Motor neuron (in vitro differentiated cells): ENCODE measurements around the gene PPP1R13B. TPM values are rescaled to one million over a fixed set of nuclear protein-coding genes. Genes with fewer than 3 reads are reported as not detected.
"Not testable (repeated sequence)": the region's sequence is repeated elsewhere in the genome, so short reads cannot be mapped to it uniquely, and the experiment has no call there.

Source experiments
- ATAC-seq, 8 experiments: fragments of 200-7000 bp; cut with Tn5 transposase; replicated peaks in 6 of 8; 2 replicates each; pipeline ENCODE4 v1.8.0; 2021; ENCODE audit warnings: mild to moderate bottlenecking in 8 of 8, moderate library complexity in 8 of 8
- H3K27ac ChIP-seq, 2 donors: fragments of 250-450 bp; sonication (Bioruptor Pico); 2 replicates each; pipeline ENCODE4 v1.9.0; 2021; ENCODE audit warnings: antibody characterized with exemption in 2 of 2, mild to moderate bottlenecking in 2 of 2, moderate library complexity in 1 of 2
- H3K4me1 ChIP-seq, 2 donors: fragments of 250-450 bp; sonication (Bioruptor Pico); replicated peaks in 1 of 2; 2 replicates each; pipeline ENCODE4 v1.6.1; 2021; ENCODE audit warnings: antibody characterized with exemption in 2 of 2, mild to moderate bottlenecking in 2 of 2, moderate library complexity in 1 of 2
- H3K4me3 ChIP-seq, 5 donors: fragments of 250-450 bp; sonication (Bioruptor Pico); 2 replicates each; pipeline ENCODE4 v1.9.0; 2021; ENCODE audit warnings: antibody characterized with exemption in 5 of 5, mild to moderate bottlenecking in 5 of 5, moderate library complexity in 4 of 5
- WGBS, 10 experiments: fragments of 450-650 bp; shearing (Covaris generic); methylation state at CpG; one replicate each; pipeline ENCODE4 v1.0.0; 2022; 5-methylcytosine and 5-hydroxymethylcytosine counted together
- in situ Hi-C, 9 experiments: fragments of 400-800 bp; cut with MboI; loops; one replicate each; pipeline ENCODE4 v1.15.0; 2021; ENCODE audit warnings: low sequenced_read_pairs in 9 of 9, low pct_unique_long_range_greater_than_20kb in 2 of 9; ENCODE audit not compliant: unreplicated experiment in 9 of 9
- total RNA-seq, 8 experiments: library from RNA; unstranded; fragments of 300-600 nt; gene quantifications; 2 replicates each; pipeline versions ENCODE4 v1.2.3 to v1.2.4, GENCODE V29; 2022

PPP1R13B gene
- total RNA-seq, 8 experiments from 2014 or later = 3.0 to 10.6 (median 8.6) TPM

GRCh38 chr14:103848175-103849077, 1.1 kb upstream of the PPP1R13B start:
- H3K27ac ChIP-seq = peak overlapping the region; percentile 64 to 73
- WGBS, 10 experiments = 7 to 93% (median 50%) methylated on average over 3 to 15 of the region's 57 CpGs; no CpG with 5 or more reads in 5 of the 10 experiments

GRCh38 chr14:103846543-103847450, 578 bp downstream of the PPP1R13B start:
- H3K4me1 ChIP-seq = peaks cover 11 to 17% of the 10 kb centered on the region in 2 donors
- peak overlapping the region; percentile 57 to 92 (median 66) for H3K4me3 ChIP-seq
- in situ Hi-C loops = no loop called here
- whole genome bisulfite sequencing, 10 experiments = 0 to 20% (median 3%) methylated on average over 2 to 15 of the region's 95 CpGs; no CpG with 5 or more reads in 5 of the 10 experiments
- H3K27ac ChIP-seq = peak overlapping the region in 1 of 2 donors; percentile 3
- ATAC-seq = peak; percentile 27 to 62 (median 48)

More at GRCh38 chr14:103848175-103849077, 1.1 kb upstream of the PPP1R13B start:
- peak; percentile 2 to 42 (median 17) for ATAC-seq
- in situ Hi-C loops = no loop called here
- Histone ChIP-seq H3K4me3 (peak overlapping the region; percentile 57 to 92 (median 66)), H3K4me1 (peaks cover 11 to 17% of the 10 kb centered on the region in 2 donors)

GRCh38 chr14:103846097-103846496, 1.3 kb downstream of the PPP1R13B start:
- WGBS, 10 experiments = 0 to 89% (median 28%) methylated on average over 1 to 8 of the region's 8 CpGs
- no peak for ATAC-seq
- Histone ChIP-seq H3K4me1 (peaks cover 11 to 17% of the 10 kb centered on the region in 2 donors), H3K27ac (no peak overlapping the region), H3K4me3 (peak overlapping the region; percentile 57 to 92 (median 66))
- in situ Hi-C loops = no loop called here

DNA sequence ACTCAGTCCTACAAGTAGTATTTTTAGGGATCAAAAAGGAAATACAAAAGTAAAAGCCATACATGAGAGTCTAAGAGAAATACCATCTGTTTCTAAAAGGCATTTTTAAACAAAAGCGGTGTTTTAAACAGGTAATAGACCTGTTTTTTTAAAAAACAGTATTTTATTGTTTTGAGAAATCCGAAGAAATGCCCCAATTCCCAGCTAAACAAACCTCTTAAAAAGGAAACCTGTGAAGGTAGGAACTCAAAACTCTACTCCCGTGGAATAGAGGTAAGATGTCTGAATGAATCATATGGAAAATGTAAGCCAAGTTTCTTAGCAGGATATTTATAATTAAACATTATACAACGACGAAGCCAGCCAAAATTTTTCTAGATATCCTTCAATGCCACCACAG, 2.0 kb downstream of the PPP1R13B start:
- no peak overlapping the region for H3K27ac ChIP-seq
- H3K4me1 ChIP-seq = peaks cover 11 to 17% of the 10 kb centered on the region in 2 donors
- peak overlapping the region in 1 of 5 donors; percentile 58 for H3K4me3 ChIP-seq
- 67 to 95% (median 86%) methylated on average over 3 to 5 of the region's 5 CpGs for whole genome bisulfite sequencing, 10 experiments
- in situ Hi-C loops = no loop called here
- no peak for ATAC-seq

DNA sequence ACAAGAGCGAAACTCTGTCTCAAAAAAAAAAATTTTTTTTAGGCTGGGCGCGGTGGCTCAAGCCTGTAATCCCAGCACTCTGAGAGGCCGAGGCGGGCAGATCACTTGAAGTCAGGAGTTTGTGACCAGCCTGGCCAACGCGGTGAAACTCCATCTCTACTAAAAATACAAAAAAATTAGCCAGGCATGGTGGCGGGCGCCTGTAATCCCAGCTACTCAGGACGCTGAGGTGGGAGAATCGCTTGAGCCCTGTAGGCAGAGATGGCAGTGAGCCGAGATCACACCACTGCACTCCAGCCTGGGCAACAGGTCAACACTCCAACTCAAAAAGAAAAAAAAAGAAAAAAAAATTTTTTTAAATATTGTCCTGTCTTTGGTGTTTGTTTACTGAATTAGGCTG, 6.1 kb downstream of the PPP1R13B start:
- in situ Hi-C loops, ATAC-seq, H3K4me3 ChIP-seq, H3K4me1 ChIP-seq, H3K27ac ChIP-seq: not testable (repeated sequence)
- 60 to 100% (median 93%) methylated on average over 1 to 10 of the region's 12 CpGs; no CpG with 5 or more reads in 1 of the 10 experiments for WGBS, 10 experiments

- H3K4me3 ChIP-seq = no peak overlapping the region
- in situ Hi-C loops = no loop called here
- peak in 4 of 8 experiments; percentile 16 to 63 (median 31) for ATAC-seq
- 50 to 100% (median 73%) methylated on average over 1 to 2 of the region's 2 CpGs; no CpG with 5 or more reads in 3 of the 10 experiments for WGBS, 10 experiments
- H3K27ac ChIP-seq = no peak overlapping the region
- no peaks in the 10 kb centered on the region for H3K4me1 ChIP-seq
These were observed 7.4 kb downstream of the PPP1R13B start for GRCh38 chr14:103840014-103840413.

DNA sequence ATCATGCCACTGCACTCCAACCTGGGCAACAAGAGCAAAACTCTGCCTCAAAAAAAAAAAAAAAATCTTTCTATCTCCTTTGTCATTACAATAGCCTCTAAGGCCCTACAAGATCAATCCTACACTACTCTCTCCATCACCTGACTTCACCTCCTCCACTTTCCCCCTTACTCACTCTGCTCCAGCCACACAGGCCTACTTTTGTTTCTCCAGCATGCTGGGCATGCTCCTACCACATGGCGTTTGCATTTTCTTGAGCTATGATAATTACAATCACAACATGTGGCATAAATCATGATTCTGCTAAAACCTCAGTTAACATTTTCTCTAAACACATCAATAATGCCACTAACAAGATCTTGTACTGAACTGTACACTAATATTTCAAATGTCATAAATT, 7.8 kb downstream of the PPP1R13B start:
- 0 to 100% (median 66%) methylated on average over 1 of the region's 1 CpG; no CpG with 5 or more reads in 4 of the 10 experiments for WGBS, 10 experiments
- Histone ChIP-seq H3K27ac (no peak overlapping the region), H3K4me1 (no peaks in the 10 kb centered on the region), H3K4me3 (no peak overlapping the region)
- in situ Hi-C loops = no loop called here
- peak in 4 of 8 experiments; percentile 41 to 88 (median 87) for ATAC-seq

DNA sequence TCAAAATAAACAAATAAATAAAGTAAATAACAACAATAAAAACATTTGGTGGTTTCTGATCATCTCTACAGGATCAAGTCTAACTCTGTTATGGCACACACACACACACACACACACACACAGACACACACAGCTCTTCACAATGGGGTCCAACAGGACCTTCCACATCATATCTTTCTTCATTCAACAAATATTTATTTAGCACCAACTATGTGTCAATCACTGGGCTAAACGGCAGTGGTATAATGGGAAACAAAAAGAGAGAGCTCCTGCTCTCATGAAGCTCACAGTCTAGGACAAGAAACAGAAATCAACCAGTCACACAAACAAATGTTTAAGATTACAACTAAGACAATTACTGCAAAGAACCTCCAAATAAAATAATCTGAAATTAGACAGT, 9.3 kb downstream of the PPP1R13B start:
- Histone ChIP-seq H3K4me1 (no peaks in the 10 kb centered on the region), H3K27ac (no peak overlapping the region), H3K4me3 (no peak overlapping the region)
- 17 to 100% (median 86%) methylated on average over 1 of the region's 1 CpG; no CpG with 5 or more reads in 3 of the 10 experiments for WGBS, 10 experiments
- ATAC-seq = no peak
- in situ Hi-C loops = no loop called here

- ATAC-seq = peak in 1 of 8 experiments; percentile 19
- Histone ChIP-seq H3K4me3 (no peak overlapping the region), H3K4me1 (no peaks in the 10 kb centered on the region), H3K27ac (no peak overlapping the region)
- 18 to 87% (median 73%) methylated on average over 3 to 5 of the region's 6 CpGs; no CpG with 5 or more reads in 1 of the 10 experiments for WGBS, 10 experiments
- in situ Hi-C loops = no loop called here
These were observed 10.2 kb downstream of the PPP1R13B start for GRCh38 chr14:103836976-103837725.

DNA sequence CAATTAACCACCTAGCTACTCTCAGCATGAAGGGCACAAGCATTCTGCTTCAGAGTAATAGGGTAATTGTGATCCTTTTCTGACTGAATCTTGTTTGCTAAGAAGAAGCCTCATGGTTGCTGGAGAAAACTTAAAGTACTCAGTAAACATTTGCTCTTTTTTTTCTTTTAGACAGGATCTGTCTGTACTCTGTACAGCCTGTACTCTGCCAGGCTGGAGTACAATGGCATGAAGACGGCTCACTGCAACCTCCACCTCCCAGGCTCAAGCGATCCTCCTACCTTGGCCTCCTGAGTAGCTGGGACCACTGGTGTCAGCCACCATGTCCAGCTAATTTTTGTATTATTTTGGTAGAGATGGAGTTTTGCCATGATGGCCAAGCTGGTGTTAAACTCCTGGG, 12.4 kb downstream of the PPP1R13B start:
- no peak for ATAC-seq
- Histone ChIP-seq H3K4me1 (no peaks in the 10 kb centered on the region), H3K4me3 (no peak overlapping the region), H3K27ac (no peak overlapping the region)
- in situ Hi-C loops = no loop called here
- 80 to 100% (median 100%) methylated on average over 1 to 2 of the region's 2 CpGs; no CpG with 5 or more reads in 5 of the 10 experiments for WGBS, 10 experiments

DNA sequence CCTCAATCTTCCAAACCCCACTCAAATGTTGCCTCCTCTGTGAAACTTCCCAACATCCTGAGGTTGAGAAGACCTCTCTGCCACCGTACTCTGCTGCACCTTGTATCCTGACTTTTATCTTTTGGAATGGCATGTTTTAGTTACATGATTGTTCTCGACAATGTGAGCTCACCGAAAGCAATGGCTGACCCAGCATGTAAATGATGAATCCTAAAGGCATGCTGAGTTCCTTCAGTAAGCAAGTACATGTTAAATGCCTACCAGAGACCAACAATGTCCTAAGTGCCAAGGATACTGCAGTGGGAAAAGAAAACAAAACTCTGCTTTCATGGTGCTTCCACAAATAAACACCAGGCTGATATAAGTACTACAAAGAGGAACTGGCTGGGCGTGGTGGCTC, 13.7 kb downstream of the PPP1R13B start:
- no peak for ATAC-seq
- no peaks in the 10 kb centered on the region for H3K4me1 ChIP-seq
- WGBS, 10 experiments = 62 to 100% (median 86%) methylated on average over 1 to 4 of the region's 4 CpGs; no CpG with 5 or more reads in 2 of the 10 experiments
- H3K27ac ChIP-seq = no peak overlapping the region
- H3K4me3 ChIP-seq = no peak overlapping the region
- in situ Hi-C loops = no loop called here

DNA sequence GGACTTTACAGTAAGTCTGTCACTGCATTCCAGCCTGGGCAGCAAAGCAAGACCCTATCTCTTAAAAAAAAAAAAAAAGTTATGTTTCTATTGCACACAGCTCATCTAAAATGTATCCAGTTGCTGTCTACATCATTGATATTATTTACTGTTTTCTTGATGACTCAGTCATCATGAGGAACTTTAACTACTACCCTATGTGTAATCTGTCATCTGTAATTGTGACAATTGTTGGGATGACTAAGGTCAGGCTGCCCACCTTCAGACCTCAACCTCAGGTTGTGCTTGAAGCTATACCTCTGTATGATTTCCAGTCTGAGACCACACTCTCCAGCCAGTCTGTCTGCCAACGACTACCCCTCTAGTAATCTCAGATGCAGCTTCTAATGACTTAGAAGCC, 15.3 kb downstream of the PPP1R13B start:
- in situ Hi-C loops = no loop called here
- 33 to 100% (median 60%) methylated on average over 1 of the region's 1 CpG; no CpG with 5 or more reads in 5 of the 10 experiments for WGBS, 10 experiments
- ATAC-seq = no peak
- Histone ChIP-seq H3K4me1 (no peaks in the 10 kb centered on the region), H3K27ac (no peak overlapping the region), H3K4me3 (no peak overlapping the region)
